HEK293 (cell line): ENCODE results near the gene FSTL5.

Source experiments
- CTCF ChIA-PET: fragments of 350-600 bp; formaldehyde crosslinking; extraction: SDS; loops from one replicate; lab custom pipeline; 2021; ENCODE audit warnings: antibody characterized with exemption; lab: Yijun Ruan, JAX
- POLR2A ChIA-PET: fragments of 300-600 bp; formaldehyde crosslinking; extraction: SDS; loops from one replicate; lab custom pipeline; 2020; ENCODE audit warnings: antibody characterized with exemption, inconsistent platforms; lab: Yijun Ruan, JAX
- H3K27ac ChIP-seq: fragments of 200-500 bp; sonication (Bioruptor generic); 2 replicates; pipeline ENCODE4 v1.5.1; 2014; ENCODE audit warnings: low read depth, low read length, control low read depth, inconsistent platforms; ENCODE audit errors: extremely low read depth
- H3K36me3 ChIP-seq, 2 experiments: fragments of 200-500 bp in 1 of 2; sonication (Bioruptor generic) in 1 of 2; 1 replicate in 1 of 2; 2 replicates in 1 of 2; pipeline ENCODE4 v1.5.1; 2014 to 2017; ENCODE audit warnings: inconsistent platforms in 2 of 2, low read length in 2 of 2; ENCODE audit not compliant: control insufficient read depth in 2 of 2, insufficient read depth in 1 of 2
- H3K4me1 ChIP-seq: fragments of 200-500 bp; sonication (Bioruptor generic); 2 replicates; pipeline ENCODE4 v1.5.1; 2014; ENCODE audit warnings: mild to moderate bottlenecking, low read length, inconsistent platforms; ENCODE audit not compliant: control insufficient read depth, insufficient read depth
- H3K4me3 ChIP-seq: 2 replicates; pipeline ENCODE4 v1.5.1; 2011; ENCODE audit warnings: low read depth, mild to moderate bottlenecking, control low read depth, low read length, moderate library complexity
- H3K9me3 ChIP-seq: fragments of 200-500 bp; sonication (Bioruptor generic); 2 replicates; pipeline ENCODE4 v1.5.1; 2014; ENCODE audit warnings: low read depth, low read length, inconsistent platforms; ENCODE audit not compliant: control insufficient read depth, insufficient read depth
- BCL11A ChIP-seq: fragments of 450-650 bp; formaldehyde crosslinking; IDR thresholded peaks from 2 replicates; pipeline ENCODE4 v1.5.1; 2016; ENCODE audit warnings: low read depth, missing biosample characterization, missing genetic modification characterization
- BCL11B ChIP-seq: fragments of 450-650 bp; formaldehyde crosslinking; IDR thresholded peaks from 2 replicates; pipeline ENCODE4 v1.5.1; 2016; ENCODE audit warnings: low read depth, missing biosample characterization, missing genetic modification characterization
- HIC1 ChIP-seq: fragments of 450-650 bp; formaldehyde crosslinking; IDR thresholded peaks from 2 replicates; pipeline ENCODE4 v1.5.1; 2016; ENCODE audit warnings: missing biosample characterization, missing genetic modification characterization
- PRDM2 ChIP-seq: fragments of 450-650 bp; formaldehyde crosslinking; IDR thresholded peaks from 2 replicates; pipeline ENCODE4 v1.5.1; 2016; ENCODE audit warnings: missing biosample characterization, missing genetic modification characterization, borderline replicate concordance
- RBAK ChIP-seq: fragments of 450-650 bp; formaldehyde crosslinking; IDR thresholded peaks from 2 replicates; pipeline ENCODE4 v1.5.1; 2016; ENCODE audit warnings: missing biosample characterization, missing genetic modification characterization
- SCRT2 ChIP-seq: fragments of 450-650 bp; formaldehyde crosslinking; IDR thresholded peaks from 2 replicates; pipeline ENCODE4 v1.5.1; 2016; ENCODE audit warnings: missing biosample characterization, missing genetic modification characterization
- ZBTB17 ChIP-seq: fragments of 450-650 bp; formaldehyde crosslinking; IDR thresholded peaks from 2 replicates; pipeline ENCODE4 v1.5.1; 2016; ENCODE audit warnings: missing biosample characterization, missing genetic modification characterization
- ZNF214 ChIP-seq: fragments of 450-650 bp; formaldehyde crosslinking; IDR thresholded peaks from 2 replicates; pipeline ENCODE4 v1.5.1; 2017; ENCODE audit warnings: missing biosample characterization, mild to moderate bottlenecking, missing genetic modification characterization, borderline replicate concordance
- ZNF248 ChIP-seq: fragments of 450-650 bp; formaldehyde crosslinking; IDR thresholded peaks from 2 replicates; pipeline ENCODE4 v1.5.1; 2017; ENCODE audit warnings: missing biosample characterization, missing genetic modification characterization
- ZNF26 ChIP-seq: fragments of 450-650 bp; formaldehyde crosslinking; IDR thresholded peaks from 2 replicates; pipeline ENCODE4 v1.5.1; 2016; ENCODE audit warnings: missing biosample characterization, missing genetic modification characterization
- ZNF404 ChIP-seq: fragments of 450-650 bp; formaldehyde crosslinking; IDR thresholded peaks from 2 replicates; pipeline ENCODE4 v1.5.1; 2017; ENCODE audit warnings: missing biosample characterization, missing genetic modification characterization
- ZNF423 ChIP-seq: fragments of 450-650 bp; formaldehyde crosslinking; IDR thresholded peaks from 2 replicates; pipeline ENCODE4 v1.5.1; 2016; ENCODE audit warnings: missing biosample characterization, missing genetic modification characterization
- ZNF501 ChIP-seq: fragments of 450-650 bp; formaldehyde crosslinking; IDR thresholded peaks from 2 replicates; pipeline ENCODE4 v1.5.1; 2016; ENCODE audit warnings: missing biosample characterization, missing genetic modification characterization
- ZNF518A ChIP-seq: fragments of 450-650 bp; formaldehyde crosslinking; conservative IDR thresholded peaks from 2 replicates; pipeline ENCODE4 v1.5.1; 2016; ENCODE audit warnings: low read depth, missing biosample characterization, missing genetic modification characterization
- ZNF639 ChIP-seq: fragments of 450-650 bp; formaldehyde crosslinking; IDR thresholded peaks from 2 replicates; pipeline ENCODE4 v1.5.1; 2016; ENCODE audit warnings: missing biosample characterization, missing genetic modification characterization
- ZSCAN30 ChIP-seq: fragments of 450-650 bp; IDR thresholded peaks from 2 replicates; pipeline ENCODE4 v1.5.1; 2018; ENCODE audit warnings: missing biosample characterization, mild to moderate bottlenecking, missing genetic modification characterization, moderate library complexity
- ZSCAN5A ChIP-seq: fragments of 450-650 bp; formaldehyde crosslinking; IDR thresholded peaks from 2 replicates; pipeline ENCODE4 v1.5.1; 2016; ENCODE audit warnings: missing biosample characterization, missing genetic modification characterization

Gene FSTL5

GRCh38 chr4:162016991-162017390 lies 146.8 kb downstream of the FSTL5 start:
- TF ChIP-seq ZNF248 (tag by site-specific recombination), result no peak
- no peak for TF ChIP-seq BCL11A (tag by site-specific recombination)
- no peak for TF ChIP-seq ZNF26 (tag by site-specific recombination)
- no peak for TF ChIP-seq PRDM2 (tag by site-specific recombination)
- ChIA-PET CTCF (no interaction called here), POLR2A (no interaction called here)
- Histone ChIP-seq H3K4me3 (no peak overlapping the region), H3K4me1 (no peaks in the 10 kb centered on the region), H3K36me3 (no peaks in the 10 kb centered on the region), H3K27ac (no peak overlapping the region), H3K9me3 (no peaks in the 10 kb centered on the region)

- POLR2A ChIA-PET, result no interaction called here
- CTCF ChIA-PET, result no interaction called here
- no peaks in the 10 kb centered on the region for H3K9me3 ChIP-seq
- H3K4me1 ChIP-seq, result no peaks in the 10 kb centered on the region
- H3K27ac ChIP-seq, result no peak overlapping the region
- no peak overlapping the region for H3K4me3 ChIP-seq
- H3K36me3 ChIP-seq, result no peaks in the 10 kb centered on the region
- no peak for TF ChIP-seq ZNF214
- TF ChIP-seq ZNF518A, result no peak
- no peak for TF ChIP-seq ZBTB17
- TF ChIP-seq ZNF501, result no peak
- no peak for TF ChIP-seq HIC1 (tag by site-specific recombination)
- no peak for TF ChIP-seq ZSCAN5A (tag by site-specific recombination)
- TF ChIP-seq RBAK (tag by site-specific recombination), result no peak
- no peak for TF ChIP-seq SCRT2 (tag by site-specific recombination)
- TF ChIP-seq ZNF404 (tag by site-specific recombination), result no peak
- no peak for TF ChIP-seq ZNF423 (tag by site-specific recombination)
- no peak for TF ChIP-seq ZSCAN30 (tag by site-specific recombination)
- TF ChIP-seq ZNF639 (tag by site-specific recombination), result no peak
- TF ChIP-seq BCL11B (tag by site-specific recombination), result no peak
Observed at GRCh38 chr4:162016219-162016618, 147.6 kb downstream of the FSTL5 start.
